Mucosa of descending colon (tissue), 3 donors: ENCODE data around the gene PPP1R27. TPM values are rescaled to one million over a fixed set of nuclear protein-coding genes. Genes with fewer than 3 reads are reported as not detected.

Experiments used
- ATAC-seq: fragments of 200-7000 bp; cut with Tn5 transposase; one replicate; pipeline ENCODE4 v1.9.1; 2020; ENCODE audit warnings: mild to moderate bottlenecking, moderate library complexity
- DNase-seq, 3 donors: peaks; one replicate each; pipeline ENCODE4 v3.0.0-alpha.2; 2020
- H3K36me3 ChIP-seq: fragments of 200-600 bp; one replicate; pipeline ENCODE4 v1.8.0; 2021; ENCODE audit warnings: low read depth, mild to moderate bottlenecking
- H3K4me1 ChIP-seq: fragments of 200-600 bp; one replicate; pipeline ENCODE4 v1.8.0; 2021; ENCODE audit warnings: low read depth, mild to moderate bottlenecking
- H3K4me3 ChIP-seq: fragments of 200-600 bp; one replicate; pipeline ENCODE4 v1.8.0; 2021; ENCODE audit warnings: mild to moderate bottlenecking
- H3K9me3 ChIP-seq: fragments of 200-600 bp; one replicate; pipeline ENCODE4 v1.8.0; 2021; ENCODE audit warnings: mild to moderate bottlenecking
- CTCF ChIP-seq: fragments of 200-600 bp; IDR thresholded peaks from one replicate; pipeline ENCODE4 v1.8.0; 2022; ENCODE audit warnings: antibody characterized with exemption, mild to moderate bottlenecking
- intact Hi-C, 2 donors: fragments of 100-400 bp; cut with DNase I in 1 of 2; cut with micrococcal nuclease in 1 of 2; formaldehyde crosslinking; loops; one replicate each; pipeline versions ENCODE4 v1.11.0 to v1.11.1; 2022; cut with DNase I, micrococcal nuclease
- total RNA-seq, 3 donors: library from RNA; stranded (reverse); fragmentation: NEBNext Ultra II Directional in 2 of 3; extraction: Animal tissue kit (Norgen Biotek cat#: 25700) in 2 of 3; gene quantifications; one replicate each; pipeline versions ENCODE4 v1.2.1 to v1.2.4, GENCODE V29; 2021 to 2023
- donor health status: DM: no; HTN: no; CAD: no; lungs with moderate emphysema.
- donor health status: DM: no; HTN: no; CAD: no.
- donor health status: DM: no; HTN: yes; CAD: no.

The PPP1R27 gene
- total RNA-seq, 3 donors from 2014 or later, result 0.52 to 0.84 TPM; not detected in 1

- H3K4me3 ChIP-seq, result no peak overlapping the region
- TF ChIP-seq CTCF, result no peak
- no peaks in the 10 kb centered on the region for H3K36me3 ChIP-seq
- H3K9me3 ChIP-seq, result no peaks in the 10 kb centered on the region
- ATAC-seq (no peak), DNase-seq (no peak)
- intact Hi-C loops, result no loop called here
- H3K4me1 ChIP-seq, result peaks cover 16% of the 10 kb centered on the region
Measured at GRCh38 chr17:81829858-81830257, 5.0 kb downstream of the PPP1R27 start.

GRCh38 chr17:81828656-81829055, 6.2 kb downstream of the PPP1R27 start:
- TF ChIP-seq CTCF, result no peak
- DNase-seq (no peak), ATAC-seq (no peak)
- Histone ChIP-seq H3K36me3 (no peaks in the 10 kb centered on the region), H3K4me1 (peaks cover 14% of the 10 kb centered on the region), H3K9me3 (no peaks in the 10 kb centered on the region), H3K4me3 (no peak overlapping the region)
- intact Hi-C loops, result no loop called here

- no peak for TF ChIP-seq CTCF
- intact Hi-C loops, result no loop called here
- no peaks in the 10 kb centered on the region for H3K36me3 ChIP-seq
- peaks cover 24% of the 10 kb centered on the region for H3K4me1 ChIP-seq
- H3K9me3 ChIP-seq, result no peaks in the 10 kb centered on the region
- DNase-seq (peak in 1 of 3 donors; percentile 49), ATAC-seq (peak; percentile 18)
- H3K4me3 ChIP-seq, result no peak overlapping the region
Measured at GRCh38 chr17:81825841-81826466, 8.9 kb downstream of the PPP1R27 start.

GRCh38 chr17:81824595-81824994, 10.3 kb downstream of the PPP1R27 start:
- no peak for TF ChIP-seq CTCF
- ATAC-seq (no peak), DNase-seq (no peak)
- H3K4me1 ChIP-seq, result peaks cover 24% of the 10 kb centered on the region
- no peaks in the 10 kb centered on the region for H3K36me3 ChIP-seq
- intact Hi-C loops, result no loop called here
- no peak overlapping the region for H3K4me3 ChIP-seq
- H3K9me3 ChIP-seq, result no peaks in the 10 kb centered on the region

- DNase-seq, result peak in 1 of 3 donors; percentile 47
- ATAC-seq, result no peak
- peaks cover 24% of the 10 kb centered on the region for H3K4me1 ChIP-seq
- no peak for TF ChIP-seq CTCF
- no peaks in the 10 kb centered on the region for H3K36me3 ChIP-seq
- no peaks in the 10 kb centered on the region for H3K9me3 ChIP-seq
- no peak overlapping the region for H3K4me3 ChIP-seq
- intact Hi-C loops, result no loop called here
Measured at GRCh38 chr17:81823820-81824550, 10.9 kb downstream of the PPP1R27 start.
